Stimulated activated CD4-positive, alpha-beta T cell treated with anti-CD3 and anti-CD28 coated beads, TNF-alpha, amount 100 ng/mL, for 1 hour (primary cell): Measurements from ENCODE around the gene ZFAND2B.
A peak's percentile ranks its signal among the peaks of the same experiment; 100 is the strongest.
"Not testable (repeated sequence)": the region's sequence is repeated elsewhere in the genome, so short reads cannot be mapped to it uniquely, and the experiment has no call there.

Source experiments
- DNase-seq, 3 donors: peaks; one replicate each; pipeline ENCODE4 v3.0.0-alpha.2; 2020; ENCODE audit warnings: low read depth in 3 of 3, low spot score in 1 of 3

ZFAND2B gene

GRCh38 chr2:219250049-219250781 is 43.6 kb downstream of the ZFAND2B start:
- no peak for DNase-seq

- DNase-seq = no peak
Observed at GRCh38 chr2:219251656-219252055, 45.1 kb downstream of the ZFAND2B start.

- DNase-seq = no peak
Observed at GRCh38 chr2:219252084-219252483, 45.5 kb downstream of the ZFAND2B start.

GRCh38 chr2:219252570-219252899 is 46.0 kb downstream of the ZFAND2B start:
- no peak for DNase-seq

GRCh38 chr2:219252900-219253752 is 46.5 kb downstream of the ZFAND2B start, which contains the start of gene TUBA4B:
Gene TUBA4B, plus strand, starts transcription at chr2:219253243. Its CDS starts 165 bp downstream, at chr2:219253408.
- DNase-seq = no peak

GRCh38 chr2:219253753-219254589 is 47.4 kb downstream of the ZFAND2B start, which contains the start of gene TUBA4A:
Gene TUBA4A, minus strand, starts transcription at chr2:219253918. Its CDS starts 60 bp downstream, at chr2:219253858.
- peak; percentile 81 to 89 (median 88) for DNase-seq

GRCh38 chr2:219254590-219255201 is 48.1 kb downstream of the ZFAND2B start:
- peak in 2 of 3 donors; percentile 12 to 18 for DNase-seq

GRCh38 chr2:219258942-219259341 is 52.4 kb downstream of the ZFAND2B start:
- not testable (repeated sequence) for DNase-seq
